GM23338 (cell line): Measurements from ENCODE around the gene COPB2. TPM values are rescaled to one million over a fixed set of nuclear protein-coding genes. Genes with fewer than 3 reads are reported as not detected.

Experiments
- ATAC-seq: fragments of 200-7000 bp; cut with Tn5 transposase; 3 replicates; pipeline ENCODE4 v1.9.1; 2020
- DNase-seq: peaks from one replicate; pipeline ENCODE4 v3.0.0-alpha.2; 2015; ENCODE audit warnings: low spot score
- H2AFZ ChIP-seq: fragments of 200-600 bp; sonication (generic); 2 replicates; pipeline ENCODE4 v1.8.0; 2016; ENCODE audit warnings: antibody characterized with exemption, mild to moderate bottlenecking, moderate library complexity
- H3F3A ChIP-seq: fragments of 200-600 bp; sonication (generic); replicated peaks from 2 replicates; pipeline ENCODE4 v1.8.0; 2017; ENCODE audit warnings: antibody characterized with exemption, mixed run types, low read depth
- H3K27ac ChIP-seq: fragments of 200-600 bp; sonication (generic); 2 replicates; pipeline ENCODE4 v1.6.1; 2016; ENCODE audit warnings: low read depth
- H3K27me3 ChIP-seq: fragments of 200-600 bp; sonication (generic); 2 replicates; pipeline ENCODE4 v1.8.0; 2016; ENCODE audit warnings: mild to moderate bottlenecking, mixed run types, moderate library complexity; ENCODE audit not compliant: insufficient read depth
- H3K36me3 ChIP-seq: fragments of 200-600 bp; sonication (generic); 2 replicates; pipeline ENCODE4 v1.8.0; 2016; ENCODE audit warnings: mild to moderate bottlenecking; ENCODE audit not compliant: insufficient read depth
- H3K4me1 ChIP-seq: fragments of 200-600 bp; sonication (generic); 2 replicates; pipeline ENCODE4 v1.8.0; 2016; ENCODE audit warnings: mild to moderate bottlenecking, moderate library complexity; ENCODE audit not compliant: insufficient read depth
- H3K4me2 ChIP-seq: fragments of 200-600 bp; sonication (generic); 2 replicates; pipeline ENCODE4 v1.7.1; 2017; ENCODE audit warnings: mixed run types
- H3K4me3 ChIP-seq: fragments of 200-600 bp; sonication (generic); 2 replicates; pipeline ENCODE4 v1.6.1; 2016; ENCODE audit warnings: mixed run types
- H3K79me2 ChIP-seq: fragments of 200-600 bp; sonication (generic); replicated peaks from 2 replicates; pipeline ENCODE4 v1.8.0; 2017; ENCODE audit warnings: mild to moderate bottlenecking; ENCODE audit not compliant: insufficient read depth
- H3K9me2 ChIP-seq: fragments of 200-600 bp; sonication (generic); 2 replicates; pipeline ENCODE4 v1.8.0; 2017; ENCODE audit not compliant: insufficient read depth
- H4K20me1 ChIP-seq: fragments of 200-600 bp; sonication (generic); replicated peaks from 2 replicates; pipeline ENCODE4 v1.8.0; 2017; ENCODE audit warnings: mild to moderate bottlenecking; ENCODE audit not compliant: insufficient read depth
- H3K27ac Mint-ChIP-seq: 2 replicates; pipeline ENCODE4 v1.8.0; 2020; ENCODE audit warnings: inconsistent platforms, mild to moderate bottlenecking, moderate library complexity, mixed read lengths
- H3K27me3 Mint-ChIP-seq: 3 replicates; pipeline ENCODE4 v1.8.0; 2022; ENCODE audit warnings: low read depth, mild to moderate bottlenecking, moderate library complexity, mixed read lengths, inconsistent platforms; ENCODE audit not compliant: insufficient read depth, poor library complexity
- H3K36me3 Mint-ChIP-seq: 3 replicates; pipeline ENCODE4 v1.8.0; 2021; ENCODE audit warnings: low read depth, mild to moderate bottlenecking, inconsistent platforms, moderate library complexity, mixed read lengths
- H3K4me1 Mint-ChIP-seq: 3 replicates; pipeline ENCODE4 v1.8.0; 2020; ENCODE audit warnings: mild to moderate bottlenecking, inconsistent platforms, mixed read lengths
- H3K4me3 Mint-ChIP-seq: 3 replicates; pipeline ENCODE4 v1.8.0; 2021; ENCODE audit warnings: moderate library complexity, mild to moderate bottlenecking, inconsistent platforms, mixed read lengths
- H3K9me3 Mint-ChIP-seq: 3 replicates; pipeline ENCODE4 v1.8.0; 2020; ENCODE audit warnings: moderate library complexity, mild to moderate bottlenecking, inconsistent platforms, mixed read lengths
- CREB1 ChIP-seq: fragments of 250-450 bp; sonication (Bioruptor Pico); IDR thresholded peaks from 2 replicates; pipeline ENCODE4 v1.5.0; 2020; ENCODE audit warnings: low read depth, mild to moderate bottlenecking, moderate library complexity
- JUNB ChIP-seq: IDR thresholded peaks from one replicate; pipeline ENCODE4 v1.6.1; 2016; ENCODE audit warnings: antibody characterized with exemption; ENCODE audit not compliant: unreplicated experiment
- NANOG ChIP-seq: IDR thresholded peaks from 2 replicates; pipeline ENCODE4 v1.6.1; 2016; ENCODE audit warnings: antibody characterized with exemption, borderline replicate concordance
- ZNF114 ChIP-seq: fragments of 250-450 bp; sonication (Bioruptor Pico); IDR thresholded peaks from 2 replicates; pipeline ENCODE4 v1.5.0; 2020; ENCODE audit warnings: mild to moderate bottlenecking, moderate library complexity
- ZNF331 ChIP-seq: fragments of 250-450 bp; sonication (Bioruptor Pico); IDR thresholded peaks from 2 replicates; pipeline ENCODE4 v1.5.0; 2020; ENCODE audit warnings: low read depth, mild to moderate bottlenecking, moderate library complexity
- polyA plus RNA-seq: library from polyadenylated mRNA; unstranded; fragments of >200 nt; fragmentation: Nextera tagmentation; extraction: Ambion mirVana; gene quantifications from 2 replicates; pipeline ENCODE4 v1.2.1, GENCODE V29; 2016
- total RNA-seq: library from RNA; depleted of rRNA; stranded (reverse); fragments of >200 nt; shearing (Covaris generic); gene quantifications from 2 replicates; pipeline ENCODE4 v1.2.3, GENCODE V29; 2014
- TF ChIP-seq, protein P1 (sequence below): IDR thresholded peaks from one replicate; pipeline ENCODE4 v1.6.1; 2018; ENCODE audit warnings: antibody characterized with exemption; ENCODE audit not compliant: unreplicated experiment
- TF ChIP-seq, protein P2 (sequence below), 2 experiments: fragments of 200-600 bp in 1 of 2; sonication (generic) in 1 of 2; conservative IDR thresholded peaks; 2 replicates each; pipeline versions ENCODE4 v1.5.1 to v1.6.1; 2016 to 2017; ENCODE audit warnings: antibody characterized with exemption in 2 of 2, low read depth in 2 of 2, mild to moderate bottlenecking in 2 of 2, moderate library complexity in 1 of 2
- TF ChIP-seq, protein P3 (sequence below): IDR thresholded peaks from 2 replicates; pipeline ENCODE4 v1.6.1; 2016; ENCODE audit warnings: antibody characterized with exemption

Gene COPB2
- total and polyA plus RNA-seq, 2 experiments from 2014 or later = 48.2 to 89.1 TPM

GRCh38 chr3:139327861-139328260 lies 61.6 kb downstream of the COPB2 start:
- Mint-ChIP-seq H3K4me1 (peaks cover 2% of the 10 kb centered on the region; the same call in 1 of the 3 replicates), H3K27ac (no peak overlapping the region), H3K27me3 (peaks cover 12% of the 10 kb centered on the region), H3K4me3 (no peak overlapping the region), H3K36me3 (no peaks in the 10 kb centered on the region), H3K9me3 (no peaks in the 10 kb centered on the region)
- Histone ChIP-seq H3K27me3 (peaks cover 14% of the 10 kb centered on the region; the same call in 1 of the 2 replicates), H3K4me1 (peaks cover 4% of the 10 kb centered on the region; the same call in 1 of the 2 replicates), H3K79me2 (no peaks in the 10 kb centered on the region), H3K4me2 (no peak overlapping the region), H3F3A (no peaks in the 10 kb centered on the region), H3K9me2 (no peaks in the 10 kb centered on the region), H2AFZ (no peak overlapping the region), H3K36me3 (no peaks in the 10 kb centered on the region), H4K20me1 (no peaks in the 10 kb centered on the region), H3K4me3 (no peak overlapping the region), H3K27ac (no peak overlapping the region)
- DNase-seq = no peak
- TF ChIP-seq, protein P1, sequence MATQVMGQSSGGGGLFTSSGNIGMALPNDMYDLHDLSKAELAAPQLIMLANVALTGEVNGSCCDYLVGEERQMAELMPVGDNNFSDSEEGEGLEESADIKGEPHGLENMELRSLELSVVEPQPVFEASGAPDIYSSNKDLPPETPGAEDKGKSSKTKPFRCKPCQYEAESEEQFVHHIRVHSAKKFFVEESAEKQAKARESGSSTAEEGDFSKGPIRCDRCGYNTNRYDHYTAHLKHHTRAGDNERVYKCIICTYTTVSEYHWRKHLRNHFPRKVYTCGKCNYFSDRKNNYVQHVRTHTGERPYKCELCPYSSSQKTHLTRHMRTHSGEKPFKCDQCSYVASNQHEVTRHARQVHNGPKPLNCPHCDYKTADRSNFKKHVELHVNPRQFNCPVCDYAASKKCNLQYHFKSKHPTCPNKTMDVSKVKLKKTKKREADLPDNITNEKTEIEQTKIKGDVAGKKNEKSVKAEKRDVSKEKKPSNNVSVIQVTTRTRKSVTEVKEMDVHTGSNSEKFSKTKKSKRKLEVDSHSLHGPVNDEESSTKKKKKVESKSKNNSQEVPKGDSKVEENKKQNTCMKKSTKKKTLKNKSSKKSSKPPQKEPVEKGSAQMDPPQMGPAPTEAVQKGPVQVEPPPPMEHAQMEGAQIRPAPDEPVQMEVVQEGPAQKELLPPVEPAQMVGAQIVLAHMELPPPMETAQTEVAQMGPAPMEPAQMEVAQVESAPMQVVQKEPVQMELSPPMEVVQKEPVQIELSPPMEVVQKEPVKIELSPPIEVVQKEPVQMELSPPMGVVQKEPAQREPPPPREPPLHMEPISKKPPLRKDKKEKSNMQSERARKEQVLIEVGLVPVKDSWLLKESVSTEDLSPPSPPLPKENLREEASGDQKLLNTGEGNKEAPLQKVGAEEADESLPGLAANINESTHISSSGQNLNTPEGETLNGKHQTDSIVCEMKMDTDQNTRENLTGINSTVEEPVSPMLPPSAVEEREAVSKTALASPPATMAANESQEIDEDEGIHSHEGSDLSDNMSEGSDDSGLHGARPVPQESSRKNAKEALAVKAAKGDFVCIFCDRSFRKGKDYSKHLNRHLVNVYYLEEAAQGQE = no peak
- TF ChIP-seq ZNF331 (CRISPR knock-in tag) (no peak), NANOG (no peak), CREB1 (CRISPR knock-in tag) (no peak), JUNB (no peak)
- TF ChIP-seq, protein P2, sequence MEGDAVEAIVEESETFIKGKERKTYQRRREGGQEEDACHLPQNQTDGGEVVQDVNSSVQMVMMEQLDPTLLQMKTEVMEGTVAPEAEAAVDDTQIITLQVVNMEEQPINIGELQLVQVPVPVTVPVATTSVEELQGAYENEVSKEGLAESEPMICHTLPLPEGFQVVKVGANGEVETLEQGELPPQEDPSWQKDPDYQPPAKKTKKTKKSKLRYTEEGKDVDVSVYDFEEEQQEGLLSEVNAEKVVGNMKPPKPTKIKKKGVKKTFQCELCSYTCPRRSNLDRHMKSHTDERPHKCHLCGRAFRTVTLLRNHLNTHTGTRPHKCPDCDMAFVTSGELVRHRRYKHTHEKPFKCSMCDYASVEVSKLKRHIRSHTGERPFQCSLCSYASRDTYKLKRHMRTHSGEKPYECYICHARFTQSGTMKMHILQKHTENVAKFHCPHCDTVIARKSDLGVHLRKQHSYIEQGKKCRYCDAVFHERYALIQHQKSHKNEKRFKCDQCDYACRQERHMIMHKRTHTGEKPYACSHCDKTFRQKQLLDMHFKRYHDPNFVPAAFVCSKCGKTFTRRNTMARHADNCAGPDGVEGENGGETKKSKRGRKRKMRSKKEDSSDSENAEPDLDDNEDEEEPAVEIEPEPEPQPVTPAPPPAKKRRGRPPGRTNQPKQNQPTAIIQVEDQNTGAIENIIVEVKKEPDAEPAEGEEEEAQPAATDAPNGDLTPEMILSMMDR (conservative IDR thresholded peaks at IDR 0.05; ENCODE audit: low read depth in 2 of 2) = no peak
- TF ChIP-seq, protein P3, sequence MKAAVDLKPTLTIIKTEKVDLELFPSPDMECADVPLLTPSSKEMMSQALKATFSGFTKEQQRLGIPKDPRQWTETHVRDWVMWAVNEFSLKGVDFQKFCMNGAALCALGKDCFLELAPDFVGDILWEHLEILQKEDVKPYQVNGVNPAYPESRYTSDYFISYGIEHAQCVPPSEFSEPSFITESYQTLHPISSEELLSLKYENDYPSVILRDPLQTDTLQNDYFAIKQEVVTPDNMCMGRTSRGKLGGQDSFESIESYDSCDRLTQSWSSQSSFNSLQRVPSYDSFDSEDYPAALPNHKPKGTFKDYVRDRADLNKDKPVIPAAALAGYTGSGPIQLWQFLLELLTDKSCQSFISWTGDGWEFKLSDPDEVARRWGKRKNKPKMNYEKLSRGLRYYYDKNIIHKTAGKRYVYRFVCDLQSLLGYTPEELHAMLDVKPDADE = no peak
- ATAC-seq = no peak

DNA sequence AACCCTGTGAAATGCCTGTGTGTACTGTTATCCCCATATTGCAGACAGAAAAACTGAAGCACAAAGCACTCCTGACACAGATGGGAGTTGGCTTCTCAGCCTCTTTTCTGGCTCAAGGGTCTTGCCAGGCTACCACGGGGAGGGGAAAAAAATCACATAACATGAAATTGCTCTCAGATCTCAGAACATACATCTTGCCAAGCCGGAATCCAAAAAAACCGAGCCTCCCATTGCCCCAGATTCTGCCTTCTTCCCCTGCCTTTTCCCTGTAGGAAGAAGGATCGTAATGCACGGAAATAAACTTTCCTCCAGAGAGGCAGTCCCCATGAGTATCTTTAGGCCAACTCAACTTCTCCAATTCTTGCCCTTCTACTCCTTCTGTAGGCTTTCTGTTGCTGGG lies 62.2 kb downstream of the COPB2 start:
- Histone ChIP-seq H3K27me3 (peaks cover 10% of the 10 kb centered on the region; the same call in 1 of the 2 replicates), H3K9me2 (no peaks in the 10 kb centered on the region), H3K4me2 (no peak overlapping the region), H4K20me1 (no peaks in the 10 kb centered on the region), H3K4me3 (no peak overlapping the region), H3K79me2 (no peaks in the 10 kb centered on the region), H3F3A (no peaks in the 10 kb centered on the region), H3K27ac (no peak overlapping the region), H2AFZ (no peak overlapping the region), H3K36me3 (no peaks in the 10 kb centered on the region), H3K4me1 (peaks cover 4% of the 10 kb centered on the region; the same call in 1 of the 2 replicates)
- peaks cover 12% of the 10 kb centered on the region for H3K27me3 Mint-ChIP-seq
- TF ChIP-seq ZNF331 (CRISPR knock-in tag) (no peak), ZNF114 (CRISPR knock-in tag) (no peak)
- TF ChIP-seq, protein P2 (conservative IDR thresholded peaks at IDR 0.05; ENCODE audit: low read depth in 2 of 2) = no peak
- H3K4me3 Mint-ChIP-seq = no peak overlapping the region
- H3K4me1 Mint-ChIP-seq = peaks cover 2% of the 10 kb centered on the region; the same call in 1 of the 3 replicates
- H3K27ac Mint-ChIP-seq = no peak overlapping the region
- DNase-seq = no peak
- no peak for ATAC-seq
- H3K36me3 Mint-ChIP-seq = no peaks in the 10 kb centered on the region
- no peaks in the 10 kb centered on the region for H3K9me3 Mint-ChIP-seq
